Hematopoietic multipotent progenitor cell treated with erythropoietin and hydrocortisone succinate and interleukin-3 and kit ligand, for 17 days (in vitro differentiated cells): Measurements from ENCODE around the gene SP100.
"Not testable (repeated sequence)": the region's sequence is repeated elsewhere in the genome, so short reads cannot be mapped to it uniquely, and the experiment has no call there.

Source experiments
- DNase-seq: peaks from one replicate; pipeline ENCODE4 v3.0.0-alpha.2; 2015; ENCODE audit warnings: low spot score

SP100 gene

DNA sequence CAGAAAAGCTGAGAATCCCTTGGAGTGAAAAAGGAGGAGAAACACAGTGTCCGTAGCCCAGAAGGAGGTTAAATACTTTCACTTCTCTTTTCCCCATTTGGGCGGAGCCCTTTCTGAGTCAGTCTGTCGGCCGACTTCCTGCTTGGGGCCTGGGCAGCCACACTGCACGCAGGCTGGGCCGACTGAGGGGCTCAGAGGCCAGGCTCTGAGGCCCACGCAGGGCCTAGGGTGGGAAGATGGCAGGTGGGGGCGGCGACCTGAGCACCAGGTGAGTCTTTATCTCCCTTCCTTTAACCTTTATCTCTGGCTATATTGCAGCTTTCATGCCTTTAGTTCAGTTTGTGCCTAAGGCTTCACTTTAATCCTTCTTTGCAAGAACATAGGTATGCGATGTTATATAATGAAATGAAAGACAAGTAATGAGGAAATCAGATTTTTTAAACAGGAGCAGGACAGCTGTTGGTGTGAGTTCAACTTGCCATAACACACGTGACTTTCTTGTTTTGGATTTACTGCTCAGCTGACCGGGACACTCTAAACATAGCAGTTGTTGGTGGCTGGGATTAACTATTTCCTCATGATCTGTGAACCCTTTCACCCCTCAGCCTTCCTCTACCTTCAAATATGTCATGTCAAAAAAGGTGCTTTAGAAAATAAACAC, at the start of gene SP100:
SP100 (plus strand) TSS at position 141 of the 661 bp plus-strand sequence; CDS start at position 237, 96 bp downstream.
- DNase-seq, result peak; percentile 85

DNA sequence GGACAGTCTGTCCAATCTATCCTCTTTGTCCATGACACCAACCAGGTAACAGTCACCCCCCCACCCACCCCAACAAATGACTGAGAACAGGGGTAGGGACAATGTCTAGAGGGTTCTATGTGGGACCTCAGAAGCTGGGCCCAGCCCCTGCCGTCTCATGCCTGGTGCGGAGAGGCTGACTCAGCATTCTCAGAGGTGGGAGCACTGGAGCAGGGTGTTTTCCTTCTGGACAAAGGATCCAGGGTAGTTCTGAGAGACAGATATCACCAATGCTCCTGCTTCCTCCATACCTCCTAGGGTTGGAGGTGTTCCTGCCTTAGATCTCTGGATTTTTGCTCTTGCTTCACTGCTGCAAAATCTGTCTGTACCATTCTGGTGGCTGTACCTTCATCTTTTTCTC, 33.9 kb upstream of the SP100 start:
- DNase-seq, result no peak

DNA sequence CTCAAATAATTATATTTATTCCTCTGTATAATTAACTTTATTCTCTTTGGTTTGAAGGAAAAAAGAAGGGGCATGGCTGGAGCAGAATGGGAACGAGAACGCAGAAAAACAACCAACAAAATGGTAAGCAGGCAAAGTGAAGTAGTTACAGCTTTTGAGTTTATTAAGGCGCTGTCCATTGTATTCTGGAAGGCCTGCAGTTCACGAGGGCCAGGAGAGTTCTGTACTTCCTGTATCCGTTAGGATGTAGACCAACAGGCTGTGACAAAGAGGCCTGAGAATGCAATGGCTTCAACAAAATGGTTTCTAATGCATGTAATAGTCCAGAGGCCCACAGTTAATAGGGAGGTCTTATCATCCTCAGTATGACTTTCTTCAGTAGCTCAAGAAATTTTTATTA, 32.5 kb upstream of the SP100 start:
- no peak for DNase-seq

DNA sequence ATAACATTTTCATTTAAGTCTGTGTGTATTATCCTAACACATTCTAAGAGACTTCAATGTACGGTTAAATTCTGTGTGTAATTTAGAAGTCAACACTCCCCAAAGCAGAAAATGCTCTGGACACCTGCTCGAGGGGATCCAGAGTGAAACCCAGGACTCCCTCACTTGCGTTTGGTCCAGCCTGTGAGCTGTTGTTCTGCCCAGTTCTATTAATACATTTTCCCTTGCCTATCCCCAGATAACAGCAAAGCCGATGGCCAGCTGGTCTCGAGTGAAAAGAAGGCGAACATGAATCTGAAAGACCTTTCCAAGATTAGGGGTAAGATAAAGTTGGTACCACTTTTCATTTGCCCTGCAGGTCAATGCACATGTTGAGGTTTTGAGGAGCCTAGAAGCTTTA, 31.0 kb upstream of the SP100 start:
- no peak for DNase-seq

DNA sequence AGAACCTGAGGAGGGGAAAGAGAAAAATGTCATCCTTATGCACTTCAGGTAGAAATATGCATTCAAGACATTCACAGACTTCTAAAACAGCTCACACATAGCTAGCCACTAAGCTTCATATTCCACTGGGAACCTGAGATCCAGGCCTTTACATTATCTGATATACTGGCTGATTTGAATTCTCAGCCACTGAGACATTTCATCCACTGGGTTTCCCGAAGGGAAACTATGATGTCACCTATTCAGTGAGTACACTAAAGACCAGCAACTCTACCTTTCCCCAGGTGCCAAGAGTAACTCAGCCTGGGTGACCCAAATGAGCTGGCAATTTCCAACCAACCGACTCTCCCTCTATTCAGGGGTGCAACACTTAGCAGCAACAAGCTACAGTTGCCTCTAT, 21.7 kb upstream of the SP100 start:
- no peak for DNase-seq

DNA sequence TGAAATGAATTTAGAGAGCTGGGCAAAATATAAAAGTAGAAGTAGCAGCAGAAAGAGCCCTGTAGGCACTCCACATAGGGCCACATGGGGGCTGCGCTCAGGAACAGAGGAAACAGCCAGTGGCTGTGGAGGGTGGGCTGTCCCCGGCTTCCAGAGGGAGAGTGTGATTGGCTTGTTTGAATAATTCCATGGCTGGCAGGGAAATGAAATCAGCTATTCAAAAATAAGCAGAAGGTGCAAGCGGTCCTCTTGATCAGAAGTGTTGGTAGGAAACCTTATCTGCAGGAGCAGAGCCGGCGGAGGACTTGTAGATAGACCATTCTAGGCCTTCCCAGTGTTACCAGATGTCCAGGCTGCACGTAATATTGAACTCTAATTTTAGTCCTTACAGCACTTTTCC, 17.3 kb upstream of the SP100 start:
- peak; percentile 37 for DNase-seq

DNA sequence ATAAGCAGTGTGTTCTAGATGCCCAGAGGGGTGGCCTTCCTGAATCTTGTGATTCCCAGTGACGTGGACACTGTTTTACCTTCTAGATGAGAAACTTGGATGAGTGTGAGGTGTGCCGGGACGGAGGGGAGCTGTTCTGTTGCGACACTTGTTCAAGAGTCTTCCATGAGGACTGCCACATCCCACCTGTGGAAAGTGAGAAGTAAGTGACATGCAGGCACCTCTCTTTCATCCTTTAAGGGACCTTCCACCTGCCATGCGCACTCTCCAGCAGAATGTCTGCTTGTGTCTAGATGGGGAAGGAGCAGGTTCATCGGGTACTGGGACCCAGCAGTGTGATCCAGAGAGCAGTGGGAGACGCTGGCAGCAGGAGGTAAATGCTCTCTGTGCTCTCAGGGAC, 16.0 kb upstream of the SP100 start:
- DNase-seq, result no peak

DNA sequence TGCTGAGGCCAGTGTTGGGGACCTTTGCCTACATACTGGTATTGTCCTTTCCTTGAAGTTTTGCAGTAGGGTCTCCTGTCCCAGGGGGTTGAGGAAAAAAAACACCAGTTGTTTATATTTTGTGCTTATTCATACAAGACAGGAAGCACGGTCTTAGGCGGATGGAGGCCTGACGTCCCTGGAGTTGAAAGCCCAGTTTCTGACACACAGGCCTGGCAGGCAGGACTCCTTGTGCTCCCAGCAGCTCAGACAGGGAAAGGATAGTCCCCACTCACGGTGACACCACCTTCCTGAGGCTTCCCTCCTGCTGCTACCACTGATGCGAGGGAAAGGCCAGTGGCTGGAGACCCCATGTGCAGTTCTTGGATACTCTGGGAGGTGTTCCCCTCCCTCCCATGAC, 15.5 kb upstream of the SP100 start:
- DNase-seq, result no peak

DNA sequence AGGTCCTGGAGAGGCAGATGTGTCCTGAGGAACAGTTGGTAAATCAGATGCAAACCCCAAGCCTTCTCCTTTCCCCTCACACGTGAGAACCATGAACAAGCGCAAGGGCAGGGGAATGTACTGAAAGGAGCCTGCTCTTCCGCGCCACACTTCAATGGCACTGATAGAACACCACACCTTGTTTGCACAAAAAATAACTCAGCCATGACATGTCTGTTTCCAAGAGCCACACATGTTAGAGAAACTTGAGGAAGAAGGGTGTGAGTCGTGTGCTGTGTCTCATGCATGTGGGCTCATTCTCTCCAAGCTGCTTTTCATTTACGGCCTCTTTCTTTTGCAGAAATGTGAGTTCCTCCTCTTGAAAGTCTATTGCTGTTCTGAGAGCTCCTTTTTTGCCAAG, 15.0 kb upstream of the SP100 start:
- DNase-seq, result not testable (repeated sequence)

DNA sequence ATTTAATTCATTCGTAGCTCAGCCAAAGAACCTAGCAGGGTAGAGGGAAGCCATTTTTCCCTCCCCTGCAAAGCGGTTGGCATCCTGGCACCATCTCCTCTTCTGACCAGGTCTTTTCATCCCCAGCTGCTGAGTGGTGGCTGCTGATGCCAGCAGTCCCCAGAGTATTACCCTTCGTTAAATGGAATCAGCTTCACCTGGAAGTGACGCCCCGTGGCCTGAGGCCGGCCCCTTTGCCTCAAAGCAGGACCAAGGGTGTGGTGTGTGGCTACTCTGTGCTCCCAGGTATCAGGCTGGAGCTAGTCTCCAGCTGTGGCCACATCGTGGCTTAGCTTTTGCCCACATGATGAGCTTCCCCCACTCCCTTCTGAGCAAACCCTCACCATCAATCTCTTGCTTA, 12.3 kb upstream of the SP100 start:
- no peak for DNase-seq

DNA sequence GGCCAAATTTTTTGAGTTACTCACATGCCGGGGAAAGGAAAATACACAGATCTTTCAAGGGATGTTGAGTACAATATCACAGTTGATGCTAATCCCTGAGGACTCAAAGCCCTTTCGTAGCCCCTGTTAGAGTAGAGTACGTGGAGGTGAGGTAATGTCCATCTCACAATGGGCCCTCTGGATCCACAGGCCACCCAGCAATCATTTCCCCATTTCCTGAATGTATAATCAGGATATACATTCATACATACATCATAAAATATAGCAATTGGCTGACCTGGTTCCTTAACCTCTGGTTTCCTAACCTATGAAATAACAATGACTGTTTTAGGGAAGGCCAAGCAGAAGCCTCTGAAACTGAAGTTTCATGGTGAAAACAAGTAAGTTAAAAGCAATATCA, 10.2 kb upstream of the SP100 start:
- DNase-seq, result no peak

DNA sequence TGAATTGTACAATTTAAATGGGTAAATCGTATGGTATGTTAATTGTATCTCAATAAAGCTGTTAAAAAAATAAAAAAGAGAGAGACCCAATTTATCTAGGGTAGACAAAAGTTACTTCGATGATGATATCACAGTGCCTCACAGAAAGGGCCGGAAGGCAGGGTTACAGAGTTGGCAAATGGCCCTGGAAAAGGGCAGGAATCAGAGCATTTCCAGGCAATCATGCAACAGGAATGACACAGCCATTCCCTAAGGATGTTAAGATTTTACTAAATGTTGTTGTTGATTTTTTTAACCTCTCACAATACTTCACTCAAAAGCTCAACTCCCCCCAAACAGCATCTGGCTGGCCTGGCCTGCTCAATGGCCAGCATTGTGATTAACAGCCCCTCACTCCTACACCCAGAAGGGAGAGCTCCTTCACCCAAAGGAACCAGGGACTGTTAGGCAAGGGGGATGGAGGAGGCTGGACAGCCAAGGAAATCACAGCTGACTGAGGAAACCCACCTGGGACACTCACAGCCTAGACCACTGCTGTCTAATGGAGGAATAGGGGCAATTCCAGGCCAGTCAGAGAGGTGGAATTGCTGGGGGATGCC, 7.7 kb upstream of the SP100 start:
- no peak for DNase-seq

DNA sequence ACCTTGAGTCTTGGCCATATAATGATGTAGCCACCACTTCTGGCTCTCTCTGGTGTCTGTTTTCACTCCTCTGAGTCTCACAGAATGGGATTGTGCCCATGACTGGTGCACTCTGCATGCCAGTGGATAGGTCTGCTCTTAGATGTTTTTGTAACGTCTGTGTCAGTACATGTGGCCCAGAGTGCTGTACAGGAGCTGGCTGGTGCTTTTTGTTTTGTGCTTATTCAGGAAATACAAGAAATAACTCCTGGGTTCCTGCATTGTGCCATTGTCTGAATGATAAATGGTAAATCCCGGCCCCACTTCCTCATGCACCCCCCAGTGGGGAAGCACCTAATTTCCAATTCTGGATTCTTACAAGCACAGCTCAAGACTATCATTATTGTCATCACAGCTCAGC, 6.7 kb upstream of the SP100 start:
- not testable (repeated sequence) for DNase-seq

DNA sequence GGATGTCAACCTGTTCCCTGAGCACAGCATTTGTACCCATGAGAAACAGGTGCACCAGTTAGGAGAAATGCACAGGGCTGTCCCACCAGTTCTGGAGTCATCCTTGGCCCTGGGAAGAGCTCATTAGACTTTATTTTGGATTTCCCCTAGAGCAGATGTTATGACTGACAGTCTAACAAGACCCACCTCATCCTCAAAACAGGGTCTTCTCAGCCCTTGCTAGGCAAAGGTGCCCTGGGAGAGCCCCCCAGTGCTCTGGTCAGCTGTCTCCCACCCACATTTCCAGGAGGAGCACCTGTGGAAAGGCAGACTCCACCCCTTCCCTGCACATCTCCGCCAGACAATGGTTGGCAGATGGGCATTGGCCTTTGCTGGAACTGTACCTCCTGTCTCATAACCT, 5.7 kb upstream of the SP100 start:
- no peak for DNase-seq

DNA sequence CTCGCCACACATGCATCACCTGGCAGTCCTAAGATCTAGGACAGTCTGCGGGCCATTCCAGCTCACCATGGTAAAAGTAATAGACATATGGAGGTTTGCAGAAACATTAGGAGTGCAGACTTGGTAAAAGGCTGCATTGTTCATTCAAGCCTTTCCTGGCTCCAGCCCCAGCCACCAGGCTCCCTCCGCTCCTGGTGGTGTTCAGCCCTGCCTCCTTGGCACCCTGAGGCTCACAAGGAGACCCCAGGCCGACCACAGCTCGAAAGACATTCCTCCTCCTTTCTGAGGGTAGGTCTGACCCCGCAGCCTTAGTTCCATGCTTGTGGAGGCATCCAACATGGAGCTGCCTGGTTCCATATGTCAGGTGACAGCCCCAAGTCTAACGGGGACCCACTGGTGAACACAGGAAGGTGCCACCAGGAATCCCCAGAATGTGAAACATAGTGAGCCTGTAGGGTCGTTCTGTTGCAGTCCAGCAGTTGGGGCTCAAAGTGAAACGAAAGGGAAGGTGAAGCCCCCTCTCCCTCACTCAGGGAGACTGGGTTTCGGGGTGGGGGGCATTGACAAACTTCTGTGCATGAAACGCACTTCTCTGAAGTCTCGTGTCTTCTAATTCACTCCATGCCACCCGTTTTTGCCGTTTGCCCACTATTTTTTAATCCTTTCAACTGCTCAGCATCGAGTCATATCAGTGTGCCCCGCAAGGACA, 5.0 kb upstream of the SP100 start:
- DNase-seq, result no peak

DNA sequence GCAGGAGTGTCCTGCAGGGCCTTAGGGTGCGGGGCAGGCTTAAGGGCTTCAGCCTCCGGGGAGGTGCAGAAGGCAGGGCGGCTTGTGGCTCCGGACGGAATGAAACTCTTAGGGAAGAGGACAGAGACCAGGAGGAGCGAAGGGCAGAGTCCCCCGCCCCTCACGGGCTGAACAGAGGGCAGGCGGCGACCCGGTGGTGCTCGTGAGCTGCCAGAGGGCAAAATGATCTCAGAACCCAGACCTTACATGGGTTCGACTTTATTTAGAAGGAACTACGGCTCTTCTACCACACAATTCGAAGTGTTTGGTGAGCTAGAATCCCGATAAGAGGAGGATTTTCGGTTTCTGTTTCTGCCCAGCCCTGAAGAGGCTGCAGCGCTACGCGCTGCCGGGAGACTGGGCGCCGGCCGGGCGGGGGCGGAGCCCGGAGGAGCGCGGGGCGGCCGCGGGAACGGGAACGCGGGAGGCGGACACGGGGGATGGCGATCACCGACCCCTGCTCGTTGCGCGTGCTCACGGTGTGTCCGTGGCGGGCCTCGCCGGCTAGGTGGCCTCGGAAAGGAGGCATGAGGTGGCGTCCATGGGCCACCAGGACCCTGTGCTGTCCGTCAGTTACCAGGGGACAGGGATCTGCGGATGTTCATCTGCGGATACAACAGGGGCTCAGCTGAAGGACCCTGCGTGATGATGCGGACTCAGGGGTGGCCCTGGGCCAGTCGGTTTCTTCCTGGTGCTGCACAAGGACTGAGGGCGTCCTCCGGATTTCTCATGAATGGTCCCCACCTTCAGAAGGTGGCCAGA, 4.2 kb upstream of the SP100 start:
- DNase-seq, result peak; percentile 70

DNA sequence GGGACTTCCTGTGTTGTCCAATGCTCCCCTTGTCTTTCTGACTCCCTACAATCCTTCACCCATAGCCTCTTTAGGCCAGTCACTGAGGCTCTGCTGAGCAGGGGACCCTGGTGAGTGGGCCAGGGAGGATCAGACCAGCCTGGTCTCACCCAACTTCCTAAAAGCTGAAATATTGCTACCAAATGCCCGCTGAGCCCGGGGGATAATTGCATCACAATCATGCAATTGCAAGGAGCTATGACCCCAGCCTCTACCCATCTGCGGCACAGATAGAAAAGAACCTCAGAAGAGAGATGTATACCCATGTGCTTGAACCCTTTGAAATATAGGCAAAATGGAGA, 3.7 kb upstream of the SP100 start:
- DNase-seq, result no peak

DNA sequence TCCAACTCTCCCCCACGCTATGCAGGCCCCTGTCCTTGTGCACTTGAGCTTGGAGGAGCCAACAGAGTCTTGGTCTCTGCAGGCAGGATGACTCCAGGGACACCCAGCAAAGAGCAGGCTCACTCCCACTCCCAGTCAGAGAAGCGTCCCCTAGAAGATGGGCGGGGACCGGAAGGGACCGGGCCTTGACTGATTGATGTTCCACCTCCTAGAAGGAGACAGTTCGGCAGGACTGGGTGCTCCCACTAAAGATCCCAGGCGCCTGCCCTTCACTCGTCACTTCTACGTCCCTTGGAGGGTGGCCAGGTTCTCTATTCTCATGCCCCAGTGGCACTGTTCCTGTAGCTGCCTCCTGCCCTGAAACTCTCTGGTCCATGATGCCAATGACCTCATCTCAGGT, 3.2 kb upstream of the SP100 start:
- DNase-seq, result no peak

DNA sequence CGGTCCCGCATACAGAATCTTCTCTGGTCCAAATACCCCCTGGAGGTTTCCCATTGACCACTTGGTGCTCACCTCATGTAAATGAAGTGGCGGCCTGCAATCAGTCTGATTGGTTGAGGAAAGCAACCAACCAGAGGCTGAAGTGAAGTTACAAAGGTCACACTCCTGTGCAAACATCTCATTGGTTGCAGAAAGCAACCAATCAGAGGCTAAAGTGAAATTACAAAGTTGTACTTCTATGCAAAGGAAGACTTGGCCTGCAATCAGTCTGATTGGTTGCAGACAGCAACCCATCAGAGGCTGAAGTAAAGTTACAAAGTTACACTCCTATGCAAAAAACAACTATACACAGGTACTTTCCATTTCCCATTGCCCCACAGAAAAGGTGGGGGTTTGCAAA, 2.5 kb upstream of the SP100 start:
- DNase-seq, result no peak

DNA sequence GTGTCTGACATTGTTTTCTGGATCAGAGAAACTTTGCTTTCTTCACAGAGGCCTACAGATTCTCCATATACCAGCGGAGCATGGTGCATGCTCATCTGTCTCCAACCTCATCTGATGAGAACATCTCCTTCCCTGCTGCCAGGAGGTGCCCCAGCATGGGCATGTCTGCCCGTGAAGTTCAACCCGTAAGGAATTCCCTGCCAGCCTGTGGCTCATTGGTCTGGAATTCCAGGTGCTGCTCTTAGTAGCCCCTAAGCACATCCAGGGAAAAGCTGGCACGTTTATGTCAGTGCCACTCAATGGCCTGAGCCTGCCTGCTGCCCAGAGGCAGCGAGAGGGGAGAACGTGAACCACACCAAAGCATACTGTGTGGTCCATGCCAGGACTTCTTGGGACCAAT, 1.7 kb upstream of the SP100 start:
- DNase-seq, result no peak

DNA sequence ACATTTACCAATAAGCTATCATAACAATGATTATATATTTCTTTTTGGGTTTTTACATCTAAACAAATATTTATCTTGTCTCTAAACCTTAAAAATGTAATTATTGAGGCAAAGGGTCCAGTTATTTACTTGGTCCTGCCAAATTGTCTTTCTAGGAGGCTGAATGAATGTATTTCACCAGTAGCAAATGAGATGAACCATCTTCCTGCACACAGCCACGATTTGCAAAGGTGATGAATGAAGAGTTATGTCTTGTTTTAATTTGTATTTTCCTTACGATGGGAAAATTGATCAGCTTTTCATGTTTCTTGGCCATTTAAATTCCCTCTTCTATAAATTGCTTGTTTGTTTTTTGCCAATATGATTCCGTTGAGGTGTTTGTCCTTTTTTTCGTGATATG, 1.4 kb downstream of the SP100 start:
- DNase-seq, result peak; percentile 33

DNA sequence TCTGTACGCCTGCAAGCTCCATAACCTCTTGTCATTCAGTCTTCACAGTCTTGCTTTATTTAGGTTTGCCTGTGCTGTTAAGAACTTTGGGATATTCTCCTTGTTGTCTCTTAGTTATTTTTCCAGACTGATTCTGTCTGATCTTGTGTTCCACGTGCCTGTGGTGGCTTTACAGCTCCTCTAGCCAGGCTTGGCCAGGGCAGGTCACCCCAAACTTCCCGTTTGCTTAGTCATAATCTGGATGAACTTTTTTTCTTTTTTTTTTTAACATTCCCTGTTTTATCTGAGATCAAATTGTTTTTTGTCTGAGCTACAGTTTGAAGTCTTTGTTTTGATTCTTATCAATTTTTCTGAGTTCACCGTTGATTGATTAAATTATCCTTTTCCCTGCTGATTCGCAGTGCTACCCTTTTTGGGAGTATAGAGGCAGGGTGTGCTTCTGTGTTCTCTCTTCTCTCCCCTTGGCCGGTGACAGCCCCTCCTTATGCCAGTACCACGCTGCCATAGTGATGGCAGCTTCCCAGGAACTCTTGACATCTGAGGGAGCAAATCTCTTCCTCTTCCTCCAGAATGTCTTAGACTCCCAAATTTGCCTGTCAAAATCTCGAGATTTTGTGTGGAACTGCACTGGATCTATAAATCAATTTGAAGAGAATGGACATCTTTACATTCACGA, 2.5 kb downstream of the SP100 start:
- DNase-seq, result no peak
